ENCODE measurements around the gene HMGB2. TPM values are rescaled to one million over a fixed set of nuclear protein-coding genes. Genes with fewer than 3 reads are reported as not detected.

The HMGB2 gene
- total and polyA plus RNA-seq, 2 of the 8 experiments (the other 6 are each of a cell fraction or from before 2014, with no cell fraction given), result 54.7 to 218 TPM

GRCh38 chr4:173357939-173358338, 23.8 kb upstream of the HMGB2 start (continued):
- TF ChIP-seq CHD7 (IDR thresholded peaks at IDR 0.05; ENCODE audit: insufficient replicate concordance, low read length) (no peak), BCL11A (IDR thresholded peaks at IDR 0.05; ENCODE audit: low read depth in 2 of 2, low read length in 2 of 2) (no peak), SP2 (IDR thresholded peaks at IDR 0.05; ENCODE audit: low read length) (no peak), RBBP5 (IDR thresholded peaks at IDR 0.05; ENCODE audit: borderline replicate concordance, low read depth, low read length) (no peak), JUND (IDR thresholded peaks at IDR 0.05; ENCODE audit: low read length) (no peak), CBX8 (IDR thresholded peaks at IDR 0.05; ENCODE audit: borderline replicate concordance, low read depth, low read length) (no peak), NRF1 (IDR thresholded peaks at IDR 0.05; ENCODE audit: low read depth, low read length) (no peak), RAD21 (IDR thresholded peaks at IDR 0.05 in 1 of 2, conservative IDR thresholded peaks at IDR 0.05 in 1 of 2; ENCODE audit: low read depth in 2 of 2, low read length in 2 of 2) (no peak; a peak in 1 of 4 replicates), ZNF274 (IDR thresholded peaks at IDR 0.05; ENCODE audit: borderline replicate concordance, extremely low read depth, low read length) (no peak), E2F6 (IDR thresholded peaks at IDR 0.05) (no peak), ASH2L (IDR thresholded peaks at IDR 0.05; ENCODE audit: low read length) (no peak)
